HL-60/S4 treated with retinoic acid at 250 ng/mL for 4 days and 3 days (cell line): ENCODE results near the gene MGME1.
"Not testable (repeated sequence)": the region's sequence is repeated elsewhere in the genome, so short reads cannot be mapped to it uniquely, and the experiment has no call there.

Experiments used
- in situ Hi-C: fragments of 300-500 bp; cut with MboI; formaldehyde crosslinking; loops from 2 replicates; pipeline ENCODE4 v1.7.0; 2022; ENCODE audit warnings: low sequenced_read_pairs

Gene MGME1

GRCh38 chr20:17959257-17959627, 9.6 kb upstream of the MGME1 start:
- in situ Hi-C loops, result no loop called here

GRCh38 chr20:17960400-17960885, 8.4 kb upstream of the MGME1 start:
- in situ Hi-C loops, result not testable (repeated sequence)

- in situ Hi-C loops, result no loop called here
These were observed 7.8 kb upstream of the MGME1 start for GRCh38 chr20:17960927-17961586.

GRCh38 chr20:17961587-17961940, 7.3 kb upstream of the MGME1 start:
- in situ Hi-C loops, result no loop called here

GRCh38 chr20:17963114-17963897, 5.5 kb upstream of the MGME1 start:
- in situ Hi-C loops, result no loop called here

GRCh38 chr20:17964073-17964472, 4.7 kb upstream of the MGME1 start:
- in situ Hi-C loops, result no loop called here

GRCh38 chr20:17964632-17965031, 4.2 kb upstream of the MGME1 start:
- in situ Hi-C loops, result no loop called here

- in situ Hi-C loops, result no loop called here
These were observed 3.6 kb upstream of the MGME1 start for GRCh38 chr20:17965042-17965697.

- in situ Hi-C loops, result no loop called here
These were observed 2.1 kb upstream of the MGME1 start for GRCh38 chr20:17966432-17967310.

- in situ Hi-C loops, result no loop called here
These were observed 1.1 kb upstream of the MGME1 start for GRCh38 chr20:17967521-17968365.

GRCh38 chr20:17969278-17969883, 563 bp downstream of the MGME1 start:
- in situ Hi-C loops, result no loop called here

GRCh38 chr20:17969884-17970409, 1.1 kb downstream of the MGME1 start:
- in situ Hi-C loops, result no loop called here

- in situ Hi-C loops, result no loop called here
These were observed 2.6 kb downstream of the MGME1 start for GRCh38 chr20:17971300-17972013.

- in situ Hi-C loops, result no loop called here
These were observed 3.3 kb downstream of the MGME1 start for GRCh38 chr20:17972121-17972520.

- in situ Hi-C loops, result no loop called here
These were observed 7.5 kb downstream of the MGME1 start for GRCh38 chr20:17976305-17976704.

- in situ Hi-C loops, result no loop called here
These were observed 16.7 kb downstream of the MGME1 start for GRCh38 chr20:17985388-17986018.

- in situ Hi-C loops, result no loop called here
These were observed 19.2 kb downstream of the MGME1 start for GRCh38 chr20:17987988-17988387.

GRCh38 chr20:17990278-17990972, 21.6 kb downstream of the MGME1 start:
- in situ Hi-C loops, result no loop called here
